ENCODE data around the gene CFAP54.
"Not testable (repeated sequence)": the region's sequence is repeated elsewhere in the genome, so short reads cannot be mapped to it uniquely, and the experiment has no call there.

CFAP54 gene

DNA sequence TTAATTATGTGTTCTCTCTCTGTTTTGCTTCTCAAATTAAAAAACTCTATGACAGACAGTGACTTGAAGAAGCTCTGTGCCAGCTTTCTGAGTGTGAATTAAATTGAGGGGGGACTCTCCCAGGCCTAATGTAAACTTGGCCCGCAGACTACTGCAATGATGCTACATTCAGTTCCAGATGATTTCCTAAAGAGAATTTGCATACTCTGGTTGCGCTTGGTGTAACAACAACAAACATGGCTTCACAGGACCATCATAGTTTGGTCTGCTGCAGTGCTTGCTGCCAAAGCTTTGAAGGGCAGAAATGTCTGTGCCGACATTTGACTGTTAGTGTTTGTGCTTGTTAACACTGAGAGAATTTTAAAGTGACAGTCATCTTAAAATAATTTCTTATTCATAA is 25.0 kb downstream of the CFAP54 start:
- DNase-seq: no peak

DNA sequence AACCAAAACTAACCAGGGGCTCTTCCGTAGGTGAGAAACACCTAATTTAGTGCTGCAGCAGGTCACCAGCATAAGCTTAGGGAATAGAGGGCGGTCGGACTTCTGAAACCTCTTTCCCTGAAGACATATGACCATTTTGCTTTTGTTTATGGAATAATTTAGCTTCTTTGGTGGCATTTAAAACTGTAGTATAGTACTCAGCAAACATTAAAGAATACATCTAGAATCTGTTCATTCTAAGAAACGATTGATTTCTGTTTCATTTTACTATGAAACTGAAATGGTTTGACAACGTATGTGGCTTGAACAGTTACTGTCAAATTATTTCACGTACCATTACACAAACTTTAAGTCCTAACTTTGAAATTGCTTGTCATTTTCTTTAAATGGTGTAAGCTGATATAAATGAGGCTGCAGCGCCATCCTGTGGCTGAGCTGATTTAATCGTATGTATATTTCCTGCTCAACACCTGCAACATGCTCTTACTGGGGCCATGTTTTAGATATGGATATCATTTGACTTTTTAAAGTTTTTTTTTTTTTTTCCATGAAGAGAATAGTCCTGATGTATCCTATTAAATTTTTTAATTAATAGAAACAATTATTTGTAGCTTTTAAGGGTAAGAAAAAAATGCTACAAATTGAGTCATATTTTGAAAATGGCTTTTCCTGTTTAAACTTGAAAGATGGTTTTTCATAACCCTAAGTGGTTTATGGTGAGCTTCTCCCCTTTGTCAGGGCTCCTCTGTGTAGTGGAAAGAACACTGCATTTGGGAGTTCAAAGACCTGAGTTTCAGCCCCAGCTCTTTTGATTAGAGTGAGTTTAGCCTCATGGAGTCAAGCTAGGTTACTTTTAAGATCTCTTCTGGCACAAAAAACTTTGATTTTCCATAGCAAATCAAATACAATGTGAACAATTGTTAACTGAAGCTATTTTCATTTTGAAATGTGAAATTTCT is 27.4 kb downstream of the CFAP54 start:
- peak; percentile 53 for DNase-seq

- no peak for DNase-seq
These were observed 31.4 kb downstream of the CFAP54 start for GRCh38 chr12:96520767-96521166.

DNA sequence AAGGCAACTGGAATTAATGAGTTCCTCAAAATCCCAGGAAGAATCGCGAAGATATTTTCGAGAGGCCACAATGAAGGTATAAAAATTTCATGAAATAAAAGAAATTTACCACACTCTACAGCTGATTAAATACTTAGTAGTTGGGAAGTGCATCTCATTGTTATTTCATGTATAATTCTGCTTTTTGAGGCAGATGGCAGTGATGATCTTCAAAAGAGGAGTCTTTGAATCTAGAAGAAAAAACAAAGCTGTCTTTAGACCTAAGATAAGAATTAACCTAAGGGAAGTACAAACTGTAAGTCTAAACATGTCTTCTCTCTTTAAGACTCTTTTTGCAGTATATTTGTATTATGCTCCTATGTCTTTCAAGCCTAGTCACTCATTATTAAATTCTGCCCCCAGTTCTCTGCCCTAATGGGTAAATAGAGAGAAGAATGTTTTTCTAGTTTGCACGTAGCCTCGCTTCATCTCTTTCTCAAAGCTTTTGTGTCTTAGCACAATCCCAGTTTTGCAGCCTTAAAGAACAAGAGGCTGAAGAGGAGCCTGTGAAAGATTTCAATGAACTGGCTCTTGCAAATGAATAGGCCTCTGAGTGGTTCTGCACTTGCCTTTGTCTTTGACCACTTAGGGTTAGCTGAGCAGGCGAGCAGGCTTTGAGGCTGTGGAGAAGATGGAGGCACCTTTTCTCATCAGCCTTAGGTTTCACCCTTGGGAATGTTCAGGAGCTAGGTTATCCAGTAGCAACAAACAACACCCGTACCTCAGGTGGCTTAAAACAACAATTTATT is 32.7 kb downstream of the CFAP54 start:
- DNase-seq: no peak

- no peak for DNase-seq
These were observed 33.3 kb downstream of the CFAP54 start for GRCh38 chr12:96522690-96523089.

GRCh38 chr12:96526110-96526509 is 36.7 kb downstream of the CFAP54 start:
- no peak for DNase-seq

- DNase-seq: no peak
These were observed 40.5 kb downstream of the CFAP54 start for GRCh38 chr12:96529912-96530311.

DNA sequence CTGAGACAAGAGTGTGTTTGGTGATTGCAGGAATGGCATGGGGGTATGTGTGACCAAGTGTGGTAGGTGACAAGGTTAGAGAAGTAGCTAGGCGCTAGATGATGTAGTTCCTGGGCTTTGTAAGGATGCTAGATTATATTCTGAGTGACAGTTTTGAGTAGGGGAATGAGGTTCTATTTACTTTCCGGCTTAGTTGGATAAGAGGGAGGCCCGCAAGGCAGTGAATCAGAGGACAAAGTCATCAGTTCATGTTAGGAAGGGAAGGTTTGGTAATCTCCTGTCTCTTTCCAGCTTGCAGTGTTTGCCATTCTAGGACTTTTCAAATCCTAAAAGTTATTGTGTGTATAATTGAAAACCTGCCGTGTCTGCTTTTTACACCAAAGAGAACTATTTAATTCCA is 45.0 kb downstream of the CFAP54 start:
- no peak for DNase-seq

GRCh38 chr12:96548384-96548783 is 59.0 kb downstream of the CFAP54 start:
- DNase-seq: no peak

DNA sequence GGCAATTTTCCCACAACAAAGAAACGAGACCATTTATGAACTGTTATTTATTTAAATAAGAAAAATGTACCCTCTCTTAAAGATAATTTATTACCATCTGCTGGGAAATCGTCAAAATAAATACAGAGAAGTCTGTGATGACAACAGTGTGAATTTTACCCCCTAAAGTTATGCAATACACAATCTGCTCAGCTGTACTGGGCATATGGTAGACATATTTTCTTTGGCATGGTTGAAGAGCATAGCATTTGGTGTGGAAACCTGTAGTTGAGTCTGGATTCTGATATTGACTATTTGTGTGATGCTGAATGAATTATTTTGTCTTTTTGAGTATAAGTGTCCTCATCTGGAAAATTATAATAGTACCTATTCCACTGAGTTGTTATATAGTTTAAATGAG is 60.0 kb downstream of the CFAP54 start:
- DNase-seq: no peak

- DNase-seq: no peak
These were observed 81.2 kb downstream of the CFAP54 start for GRCh38 chr12:96570579-96570978.

DNA sequence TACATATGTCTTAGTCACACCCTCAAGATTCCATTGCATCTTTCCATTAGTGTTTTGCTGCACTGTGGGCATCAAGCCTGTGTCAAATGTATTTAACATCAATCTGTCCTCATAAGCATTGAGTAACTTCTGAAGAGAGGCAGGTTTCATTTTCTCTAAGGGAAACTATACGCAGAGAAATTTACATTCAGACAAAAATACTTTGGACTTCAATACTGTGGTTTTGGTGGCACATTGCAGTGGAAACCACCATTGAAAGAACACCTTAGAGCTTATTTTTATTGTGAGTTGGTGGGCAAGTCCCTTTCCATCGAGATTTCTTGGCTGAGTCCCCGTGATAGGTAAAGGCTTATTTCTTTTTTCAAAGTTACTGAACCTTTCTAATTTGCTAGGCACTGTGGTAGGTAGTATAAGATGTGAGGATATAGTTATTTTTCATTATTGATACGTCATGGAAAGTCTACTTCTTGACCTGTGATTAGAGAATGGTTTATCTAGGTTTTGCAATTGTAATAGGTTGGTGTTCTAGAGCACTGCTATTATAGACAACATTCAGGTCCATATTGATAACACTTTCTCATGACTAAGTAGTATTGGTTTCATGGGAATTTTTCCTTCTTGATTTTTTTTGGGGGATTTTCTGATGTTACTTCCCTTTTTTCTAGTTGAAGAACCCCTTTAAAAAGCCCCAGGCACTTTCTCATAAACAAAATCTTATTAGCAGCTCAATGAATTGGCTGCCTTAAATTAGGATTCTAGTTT is 81.9 kb downstream of the CFAP54 start:
- no peak for DNase-seq

DNA sequence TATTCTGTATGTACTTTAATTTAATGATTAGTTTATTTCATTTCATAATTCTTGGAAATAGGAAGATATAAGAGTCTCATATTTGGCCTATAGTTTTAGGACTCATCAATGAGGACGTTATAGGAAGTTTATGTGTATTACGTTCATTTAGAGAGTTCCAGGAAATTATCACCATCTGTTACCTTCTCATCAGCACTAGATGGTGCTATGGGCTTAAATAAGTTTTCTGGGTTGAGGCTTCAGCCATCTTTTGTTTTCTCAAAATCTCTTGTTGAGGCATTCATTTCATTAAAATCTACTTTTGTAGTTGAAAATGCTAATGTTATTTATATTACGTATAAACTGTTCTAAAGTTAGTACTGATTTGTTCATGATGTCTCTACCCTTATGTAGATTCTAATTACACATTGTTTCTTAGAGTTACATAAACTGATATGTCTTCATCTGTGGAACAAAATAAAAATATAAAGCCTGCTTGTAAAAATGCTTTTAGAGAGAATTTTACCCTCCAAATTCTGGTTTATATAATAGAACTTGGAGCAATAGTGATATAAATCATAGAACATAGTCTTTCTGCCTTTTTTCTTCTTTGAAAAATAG is 89.2 kb downstream of the CFAP54 start:
- peak; percentile 51 for DNase-seq

- DNase-seq: no peak
These were observed 96.6 kb downstream of the CFAP54 start for GRCh38 chr12:96585977-96586376.

DNA sequence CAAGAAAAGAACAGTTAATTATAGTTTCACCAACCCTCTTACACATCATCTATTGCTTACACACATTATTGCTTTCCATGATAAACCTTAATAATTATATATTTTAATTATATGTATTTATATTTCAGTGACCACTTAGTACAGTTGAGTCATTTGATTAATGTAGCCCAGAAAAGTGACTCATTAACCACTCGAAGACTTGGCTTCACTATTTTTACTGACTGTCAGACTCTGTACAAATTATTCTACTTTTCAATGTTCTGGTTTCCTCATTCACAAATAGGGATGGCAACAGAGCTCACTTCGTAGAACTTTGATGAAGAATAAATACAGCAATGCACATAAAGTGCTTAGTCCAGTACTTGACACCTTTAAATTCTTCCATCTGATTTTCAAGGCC is 98.3 kb downstream of the CFAP54 start:
- no peak for DNase-seq

DNA sequence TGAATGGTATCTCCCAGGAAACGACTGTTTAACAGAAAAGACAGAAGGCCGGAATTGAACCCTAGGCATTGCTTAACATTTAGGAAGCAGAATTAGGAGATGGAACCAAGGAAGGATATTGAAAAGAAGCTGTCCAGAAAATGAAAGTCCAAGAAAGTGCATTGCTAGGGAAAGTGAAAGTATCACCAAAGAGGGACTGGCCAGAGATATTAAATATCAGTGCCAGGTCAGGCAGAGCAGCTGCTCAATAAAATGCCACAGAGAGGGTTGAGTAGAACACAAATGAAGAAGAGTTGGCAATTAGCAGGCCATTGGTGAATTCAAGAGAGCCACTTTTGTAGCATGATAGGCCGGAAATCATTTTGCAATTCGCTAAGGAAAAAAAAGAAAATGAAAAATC is 101.6 kb downstream of the CFAP54 start:
- no peak for DNase-seq

DNA sequence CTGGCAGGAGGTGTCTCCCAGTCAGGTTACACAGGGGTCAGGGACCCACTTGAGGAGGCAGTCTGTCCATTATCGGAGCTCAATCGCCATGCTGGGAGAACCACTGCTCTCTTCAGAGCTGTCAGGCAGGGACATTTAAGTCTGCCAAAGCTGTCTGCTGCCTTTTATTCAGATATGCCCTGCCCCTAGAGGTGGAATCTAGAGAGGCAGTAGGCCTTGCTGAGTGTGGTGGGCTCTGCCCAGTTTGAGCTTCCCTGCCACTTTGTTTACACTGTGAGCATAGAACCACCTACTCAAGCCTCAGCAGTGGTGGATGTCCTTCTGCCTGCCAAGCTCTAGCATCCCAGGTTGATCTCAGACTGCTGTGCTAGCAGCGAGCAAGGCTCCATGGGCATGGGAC is 115.0 kb downstream of the CFAP54 start:
- DNase-seq: not testable (repeated sequence)

- DNase-seq: no peak
These were observed 116.3 kb downstream of the CFAP54 start for GRCh38 chr12:96605684-96606083.

GRCh38 chr12:96606134-96606533 is 116.8 kb downstream of the CFAP54 start:
- no peak for DNase-seq

GRCh38 chr12:96606644-96607043 is 117.3 kb downstream of the CFAP54 start:
- DNase-seq: no peak

- no peak for DNase-seq
These were observed 127.8 kb downstream of the CFAP54 start for GRCh38 chr12:96617178-96617577.

DNA sequence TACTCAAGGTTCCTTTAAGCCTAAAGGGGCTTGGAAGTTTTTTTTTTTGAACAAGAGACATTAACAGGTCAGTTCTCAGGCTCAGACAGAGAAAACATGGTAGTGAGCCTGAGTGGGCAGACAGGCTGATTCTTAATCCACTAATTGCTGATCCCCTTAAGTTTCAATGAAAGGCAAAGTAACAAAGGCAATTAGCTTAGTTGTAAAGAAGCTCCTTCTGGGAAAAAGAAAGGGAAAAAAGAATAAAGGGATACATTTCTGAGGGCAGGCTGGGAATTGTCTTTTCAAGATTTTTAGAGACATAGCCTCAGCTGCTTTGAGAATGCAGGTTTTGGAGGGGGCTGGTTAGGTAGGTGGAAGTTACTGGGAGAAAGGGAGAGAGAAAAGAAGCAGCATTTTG is 133.8 kb downstream of the CFAP54 start:
- no peak for DNase-seq

Data from NCI-H2227 treated with DMSO at 0.1 percent for 48 hours (cell line).